ENCODE data around the gene SGTA.
"Not testable (repeated sequence)": the region's sequence is repeated elsewhere in the genome, so short reads cannot be mapped to it uniquely, and the experiment has no call there.

The SGTA gene

DNA sequence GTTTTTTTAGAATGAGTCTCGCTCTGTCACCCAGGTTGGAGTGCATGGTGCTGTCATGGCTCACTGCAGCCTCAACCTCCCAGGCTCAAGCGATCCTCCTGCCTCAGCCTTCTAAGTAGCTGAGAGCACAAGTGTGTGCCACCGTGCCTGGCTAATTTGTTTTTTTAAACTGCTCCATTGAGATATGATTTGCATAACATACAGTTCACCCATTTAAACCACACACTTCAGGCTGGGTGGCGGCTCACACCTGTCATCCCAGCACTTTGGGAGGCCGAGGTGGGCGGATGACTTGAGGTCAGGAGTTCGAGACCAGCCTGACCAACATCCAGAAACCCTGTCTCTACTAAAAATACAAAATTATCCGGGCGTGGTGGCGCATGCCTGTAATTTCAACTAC lies 9.6 kb upstream of the SGTA start:
- not testable (repeated sequence) for DNase-seq (ENCODE audit: low read depth)

DNA sequence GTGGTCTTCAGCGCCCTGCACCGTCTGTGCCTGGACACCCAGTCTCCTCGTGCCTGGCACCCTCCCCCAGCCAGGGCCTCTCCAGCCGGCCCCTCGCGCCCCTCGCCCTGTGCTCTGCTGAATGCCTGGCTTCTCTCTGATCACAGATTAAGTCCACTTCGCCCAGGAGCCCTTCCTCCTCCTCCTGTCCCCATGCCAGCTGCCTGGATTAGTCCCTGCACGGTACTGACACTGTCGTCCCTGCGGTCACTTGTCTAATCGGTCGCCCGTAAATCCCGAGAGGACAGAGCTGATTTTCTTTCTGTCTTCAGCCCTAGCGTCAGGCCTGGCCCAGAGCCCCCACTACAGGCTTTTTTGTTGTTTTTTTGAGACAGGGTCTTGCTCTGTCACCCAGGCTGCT lies 8.8 kb upstream of the SGTA start:
- DNase-seq (ENCODE audit: low read depth), result no peak

DNA sequence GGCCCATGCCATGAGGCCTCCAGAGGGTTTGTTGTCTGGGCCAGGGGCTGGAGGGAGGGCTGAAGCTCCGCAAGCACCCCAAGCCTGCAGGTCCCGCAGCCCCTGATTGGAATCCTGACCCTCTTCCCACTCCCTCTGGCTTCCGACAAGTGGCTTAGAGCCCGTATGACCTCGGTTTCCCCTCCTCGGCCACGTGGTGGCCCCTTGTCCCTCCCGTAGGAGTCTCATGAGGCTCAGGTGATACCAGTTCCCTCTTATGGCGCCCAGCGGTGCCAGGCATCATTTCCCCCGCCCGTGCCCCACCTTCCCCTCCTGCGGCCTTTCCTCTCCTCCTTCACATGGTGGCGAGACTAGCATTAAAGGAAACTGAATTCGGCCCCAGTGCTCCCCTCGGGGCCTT lies 8.4 kb upstream of the SGTA start:
- no peak for DNase-seq (ENCODE audit: low read depth)

DNA sequence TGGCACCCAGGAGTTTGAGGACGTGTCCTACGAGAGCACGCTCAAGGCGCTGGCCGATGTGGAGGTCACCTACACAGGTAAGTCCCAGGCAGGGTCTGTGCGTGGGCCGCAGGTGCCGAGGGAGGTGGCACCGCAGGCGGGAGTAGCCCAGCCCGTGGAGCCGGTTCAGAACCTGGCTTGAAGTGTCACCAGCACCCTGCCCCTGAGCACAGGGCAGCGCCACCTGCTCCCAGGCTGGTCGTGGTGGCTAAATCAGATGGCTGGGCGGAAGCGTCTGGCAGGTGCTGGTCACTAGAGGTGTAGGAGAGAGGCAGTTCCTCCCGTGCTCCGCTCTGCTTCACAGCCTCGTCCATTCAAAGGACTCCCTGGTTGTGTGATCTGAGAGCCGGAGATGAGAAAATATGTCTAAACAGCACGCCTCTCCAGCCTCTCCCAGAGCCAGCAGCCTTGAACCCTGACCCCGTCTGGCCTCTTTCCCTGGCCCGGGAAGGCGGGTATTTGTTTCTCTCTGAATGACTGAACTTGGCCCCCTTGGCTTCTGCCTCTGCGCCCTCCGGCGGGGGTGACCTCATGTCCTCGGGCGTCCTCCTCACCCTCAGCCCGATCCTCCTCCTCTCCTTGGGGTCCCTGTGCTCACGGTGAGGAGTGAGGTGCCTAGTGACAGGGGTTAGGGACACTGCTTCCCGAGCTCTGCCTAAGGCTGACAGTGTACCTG lies 7.6 kb upstream of the SGTA start:
- DNase-seq (ENCODE audit: low read depth), result no peak

DNA sequence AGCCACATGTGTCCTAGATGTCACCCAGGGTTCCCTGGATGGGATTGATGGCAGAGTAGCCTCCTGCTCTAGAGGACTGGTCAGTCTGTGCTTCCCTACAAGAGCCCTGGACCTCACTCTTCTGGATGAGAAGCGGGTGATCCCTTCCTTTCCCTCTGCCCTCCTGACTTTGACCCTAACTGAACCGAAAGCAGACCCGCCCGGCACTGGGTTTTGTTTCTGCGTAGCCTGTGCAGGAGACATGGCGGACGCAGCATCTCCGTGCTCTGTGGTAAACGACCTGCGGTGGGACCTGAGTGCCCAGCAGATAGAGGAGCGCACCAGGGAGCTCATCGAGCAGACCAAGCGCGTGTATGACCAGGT lies 7.1 kb upstream of the SGTA start:
- DNase-seq (ENCODE audit: low read depth), result no peak

DNA sequence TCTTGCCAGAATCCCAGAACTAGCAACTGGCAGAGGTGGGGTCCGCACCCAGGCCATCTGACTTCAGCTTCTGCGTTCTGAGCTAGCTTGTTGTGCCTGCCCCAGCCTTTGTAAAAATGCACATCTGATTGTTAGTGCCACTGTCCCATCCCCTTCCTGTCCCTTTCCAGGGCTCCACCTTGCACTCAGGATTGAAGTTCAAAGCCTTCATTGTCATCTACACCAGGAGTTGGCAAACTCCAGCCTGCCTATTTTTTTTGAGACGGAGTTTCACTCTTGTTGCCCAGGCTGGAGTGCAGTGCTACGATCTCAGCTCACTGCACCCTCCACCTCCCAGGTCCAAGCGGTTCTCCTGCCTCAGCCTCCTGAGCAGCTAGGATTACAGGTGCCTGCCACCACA lies 5.2 kb upstream of the SGTA start:
- DNase-seq (ENCODE audit: low read depth), result no peak

DNA sequence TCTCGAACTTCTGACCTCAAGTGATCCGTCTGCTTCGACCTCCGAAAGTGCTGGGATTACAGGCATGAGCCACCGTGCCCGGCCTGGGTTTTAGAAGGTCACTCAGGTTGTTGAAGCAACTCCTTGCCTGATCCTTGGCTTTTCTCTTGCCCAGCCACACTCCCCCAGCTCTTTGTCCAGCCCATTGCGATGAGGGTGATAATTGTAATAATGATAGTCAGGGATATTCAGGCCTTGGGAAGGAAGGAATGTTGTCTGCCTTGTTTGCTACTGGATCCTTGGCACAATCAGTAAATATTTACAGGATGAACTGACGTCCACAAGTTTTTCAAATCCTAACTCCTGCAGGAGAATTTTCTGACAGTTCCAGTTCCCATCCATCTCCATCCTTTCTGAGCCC lies 4.0 kb upstream of the SGTA start:
- no peak for DNase-seq (ENCODE audit: low read depth)

DNA sequence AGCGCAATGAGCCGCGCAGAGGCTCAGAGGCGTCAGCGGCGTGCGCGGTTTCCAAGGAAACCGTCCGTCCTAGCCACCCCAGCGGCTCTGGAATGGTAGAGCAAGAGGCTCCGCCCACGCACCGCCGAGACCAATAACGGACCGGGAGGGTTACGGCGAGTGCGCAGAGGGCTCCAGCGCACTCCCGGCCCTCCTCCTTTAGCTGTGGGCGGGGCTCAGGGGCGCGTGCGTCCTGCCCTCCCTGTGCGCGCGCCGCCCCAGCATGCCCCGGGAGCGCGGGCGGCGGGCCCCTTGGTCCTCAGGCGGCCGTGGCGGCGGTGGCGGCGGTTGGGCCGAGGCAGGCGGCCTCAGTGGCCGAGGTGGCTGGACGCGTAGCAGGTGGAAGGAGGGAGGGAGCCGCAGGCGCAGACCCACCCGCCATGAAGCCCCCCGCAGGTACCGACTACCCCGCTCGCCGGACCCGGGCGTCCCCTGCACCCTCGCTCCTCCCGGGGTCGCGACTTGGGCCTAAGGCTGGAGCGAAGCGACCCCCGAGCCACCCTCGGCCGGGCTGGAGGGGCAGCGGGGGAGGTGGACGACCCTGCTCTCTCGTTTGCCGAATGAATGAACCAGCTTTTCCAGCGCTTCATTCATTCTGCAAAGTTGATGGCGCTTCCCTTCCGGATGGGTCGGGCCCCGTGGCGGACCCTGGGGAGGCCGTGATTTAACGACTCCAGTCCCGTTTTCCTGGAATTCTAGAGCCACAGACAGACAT lies 2.3 kb upstream of the SGTA start, which contains the start of gene THOP1:
TSS of gene THOP1 (plus strand) at position 260 of the 754 bp plus-strand sequence. CDS start at position 420, 160 bp downstream.
- peak; percentile 98 for DNase-seq (ENCODE audit: low read depth)

DNA sequence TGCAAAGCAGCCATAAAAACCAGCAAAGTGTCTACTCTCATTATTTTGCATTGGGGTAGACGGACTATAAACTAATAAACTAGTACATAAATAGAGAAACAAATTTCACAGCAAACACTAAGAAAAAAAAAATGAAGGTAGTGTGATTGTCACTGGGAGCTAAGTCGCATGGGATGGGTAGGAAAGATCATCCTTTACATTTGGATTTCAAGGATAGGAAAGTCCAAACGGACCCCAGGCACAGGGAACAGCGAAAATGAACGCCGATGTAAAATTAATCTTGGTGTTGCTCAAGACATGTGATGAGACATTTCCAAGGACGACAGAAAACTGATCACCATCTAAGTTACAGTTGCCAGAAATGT lies 690 bp upstream of the SGTA start:
- no peak for DNase-seq (ENCODE audit: low read depth)

DNA sequence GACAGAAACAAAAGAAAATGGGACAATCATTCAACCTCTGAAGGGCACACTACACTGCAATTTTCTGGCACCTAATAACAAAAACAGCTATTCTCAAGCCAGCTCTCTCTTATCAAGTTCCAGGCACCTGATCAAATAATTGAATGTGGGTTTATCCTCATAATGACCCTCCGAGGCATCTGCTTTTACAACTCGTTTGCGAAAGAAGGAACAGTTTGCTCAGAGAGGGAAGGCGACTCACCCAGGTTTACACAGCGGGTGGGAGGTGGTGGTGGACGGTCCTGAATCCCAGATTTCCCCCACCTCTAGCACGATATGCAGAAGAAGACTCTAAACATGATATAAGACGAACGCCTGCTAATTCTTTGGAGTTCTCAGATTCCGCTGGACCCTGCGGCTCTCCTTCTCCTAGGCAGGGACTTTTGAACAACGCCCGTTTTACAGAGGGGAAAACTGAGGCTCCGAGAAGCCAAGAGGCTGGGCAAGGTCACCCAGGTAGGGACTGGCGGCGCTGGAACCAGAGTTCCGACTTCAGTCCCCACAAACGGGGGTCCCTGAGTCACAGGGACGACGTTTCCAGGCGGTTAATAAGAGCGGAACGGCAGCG lies 641 bp downstream of the SGTA start:
- no peak for DNase-seq (ENCODE audit: low read depth)

DNA sequence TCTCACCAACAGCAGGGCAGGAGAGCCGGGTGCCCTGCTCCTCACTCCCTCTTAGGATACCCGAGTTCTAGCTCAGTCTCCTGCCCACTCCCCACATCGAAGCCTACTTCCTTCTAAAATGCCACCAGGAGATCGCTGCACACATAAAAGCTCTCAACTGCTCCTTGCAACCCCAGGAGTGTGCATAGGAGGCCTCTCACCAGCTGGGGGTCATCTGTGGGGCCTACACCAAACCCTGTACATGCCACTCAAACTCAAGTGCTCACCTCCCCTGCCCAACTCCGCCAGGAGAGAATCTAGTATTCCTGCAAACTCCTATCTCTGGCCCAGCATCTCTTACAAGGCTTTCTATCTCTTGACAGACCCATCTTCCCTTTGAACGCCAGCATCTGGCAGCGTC lies 2.8 kb downstream of the SGTA start:
- DNase-seq (ENCODE audit: low read depth), result no peak

DNA sequence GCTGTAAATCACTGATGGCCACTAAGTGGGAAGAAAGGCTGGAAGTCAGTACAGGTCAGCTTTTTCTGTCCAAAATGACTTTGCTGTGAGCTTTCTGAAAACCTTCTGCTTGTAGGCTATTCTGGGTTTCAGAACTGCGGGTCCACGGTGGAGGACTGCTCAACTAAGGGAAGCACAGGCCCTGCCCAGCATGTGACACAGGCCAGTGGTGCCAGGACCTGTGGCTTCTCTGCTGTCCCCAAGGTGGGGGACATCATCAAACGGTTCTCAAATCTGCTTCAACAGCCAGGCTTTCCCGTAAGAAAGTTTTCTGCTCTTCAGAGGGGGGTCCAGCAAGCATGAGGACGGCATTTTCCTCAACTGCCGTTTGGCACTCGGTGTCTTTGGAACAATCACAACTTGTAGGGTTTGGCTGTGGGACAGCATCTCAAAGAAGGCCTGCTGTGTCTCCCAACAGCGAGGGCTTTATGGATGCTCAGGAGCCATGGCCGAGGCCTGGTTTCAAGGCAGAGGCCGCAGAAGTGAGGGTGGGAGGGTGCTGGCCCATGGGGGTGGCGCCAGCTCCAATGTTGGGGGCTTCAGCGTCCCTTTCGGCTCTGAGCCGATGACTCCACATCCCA lies 3.8 kb downstream of the SGTA start:
- DNase-seq (ENCODE audit: low read depth), result no peak

DNA sequence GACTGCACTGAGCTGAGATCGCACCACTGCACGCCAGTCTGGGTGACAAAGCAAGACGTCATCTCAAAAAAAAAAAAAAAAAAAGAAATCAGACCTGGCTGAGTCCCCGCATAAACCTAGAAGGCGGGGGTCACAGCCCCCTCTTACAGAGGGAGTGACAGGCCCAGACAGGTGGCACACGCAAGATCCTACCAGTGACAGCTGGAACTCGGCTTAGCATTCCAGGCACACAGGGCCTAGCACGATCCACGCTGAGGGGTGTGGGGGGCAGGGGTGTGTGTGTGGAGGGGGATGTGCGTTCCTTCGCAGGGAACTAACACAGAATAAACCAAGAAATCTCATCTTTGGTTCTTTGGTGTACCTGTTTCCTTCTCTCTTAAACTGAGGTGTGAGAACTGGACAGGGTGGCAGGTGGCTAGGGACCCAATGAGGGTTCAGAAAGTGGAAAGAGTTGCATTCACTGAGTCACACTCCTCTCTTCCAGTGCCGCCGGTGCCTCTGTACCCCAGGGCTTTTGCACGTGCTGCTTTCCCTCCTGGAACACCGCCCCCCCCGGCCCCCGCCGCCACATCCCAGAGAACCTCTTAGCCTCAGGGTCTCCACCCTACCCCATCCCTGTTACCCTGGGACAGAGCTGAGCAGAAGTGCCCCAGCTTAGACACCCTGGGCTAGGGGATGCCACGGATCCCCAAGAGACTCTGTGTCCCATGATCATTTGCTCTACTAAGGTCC lies 5.0 kb downstream of the SGTA start:
- DNase-seq (ENCODE audit: low read depth), result no peak

DNA sequence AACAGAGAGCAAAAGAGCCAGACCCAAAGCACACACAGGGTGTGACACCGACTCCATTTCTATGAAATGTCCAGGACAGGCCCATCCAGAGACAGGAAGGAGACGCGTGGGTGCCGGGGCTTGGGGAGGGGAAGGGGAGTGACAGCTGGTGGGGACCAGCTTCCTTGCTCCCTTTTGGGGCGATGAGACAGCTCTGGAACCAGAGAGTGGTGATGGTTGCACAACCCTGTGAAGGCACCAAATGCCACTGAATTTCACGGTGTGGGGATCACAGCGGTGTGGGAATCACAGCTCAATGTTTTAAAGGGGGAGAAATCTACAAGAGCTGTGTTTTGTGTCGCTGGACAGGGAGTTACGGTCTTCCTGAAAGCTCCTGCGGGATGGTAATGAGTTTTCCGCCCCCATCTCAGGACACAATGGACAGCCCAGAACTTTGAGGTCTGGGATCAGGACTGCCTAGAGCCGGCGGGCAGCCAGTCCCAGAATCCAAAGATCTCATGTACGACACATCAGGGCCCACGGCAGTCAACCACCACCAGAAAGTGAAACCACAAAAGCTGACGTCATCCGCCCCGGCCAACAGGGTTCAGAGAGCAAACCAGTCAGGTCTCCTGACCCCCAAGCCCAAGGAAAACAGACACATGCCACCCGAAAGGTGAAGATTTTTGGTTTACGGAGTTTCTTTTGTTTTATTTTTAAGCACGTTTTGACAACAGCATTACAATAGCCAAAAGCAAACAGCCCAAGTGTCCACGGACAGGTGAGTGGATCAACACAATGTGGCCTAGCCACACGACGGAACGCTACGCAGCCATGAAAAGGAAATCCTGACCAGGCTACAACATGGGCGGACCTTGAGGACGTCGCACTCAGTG lies 7.3 kb downstream of the SGTA start:
- DNase-seq (ENCODE audit: low read depth), result no peak

DNA sequence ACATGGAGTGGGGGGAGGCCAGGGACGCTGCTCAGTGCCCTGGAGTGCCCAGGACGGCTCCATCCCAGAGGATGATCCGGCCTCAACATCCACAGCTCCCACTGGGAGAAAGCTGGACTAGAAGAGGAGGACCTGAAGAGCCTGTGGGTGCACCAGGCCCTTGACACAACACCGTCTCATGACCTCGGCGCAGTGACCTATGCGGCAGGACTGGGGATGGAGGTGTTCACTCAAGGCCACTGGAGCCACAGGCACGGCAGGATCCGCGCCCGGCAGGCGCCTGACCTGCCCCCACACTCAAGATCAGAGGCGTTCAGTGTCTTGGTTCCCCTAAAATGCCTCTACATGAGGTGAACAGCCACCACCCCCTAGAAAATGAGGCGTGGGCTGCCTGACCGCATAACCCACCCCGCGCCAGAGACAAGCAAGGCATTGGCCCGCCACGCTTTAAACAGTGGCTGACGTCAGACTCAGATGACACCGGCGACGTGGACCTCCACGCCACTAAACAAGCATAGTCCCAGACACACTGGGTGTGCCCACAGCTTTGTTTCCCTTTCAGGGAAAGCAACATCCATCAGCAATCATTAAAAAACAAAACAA lies 8.0 kb downstream of the SGTA start:
- DNase-seq (ENCODE audit: low read depth), result no peak

DNA sequence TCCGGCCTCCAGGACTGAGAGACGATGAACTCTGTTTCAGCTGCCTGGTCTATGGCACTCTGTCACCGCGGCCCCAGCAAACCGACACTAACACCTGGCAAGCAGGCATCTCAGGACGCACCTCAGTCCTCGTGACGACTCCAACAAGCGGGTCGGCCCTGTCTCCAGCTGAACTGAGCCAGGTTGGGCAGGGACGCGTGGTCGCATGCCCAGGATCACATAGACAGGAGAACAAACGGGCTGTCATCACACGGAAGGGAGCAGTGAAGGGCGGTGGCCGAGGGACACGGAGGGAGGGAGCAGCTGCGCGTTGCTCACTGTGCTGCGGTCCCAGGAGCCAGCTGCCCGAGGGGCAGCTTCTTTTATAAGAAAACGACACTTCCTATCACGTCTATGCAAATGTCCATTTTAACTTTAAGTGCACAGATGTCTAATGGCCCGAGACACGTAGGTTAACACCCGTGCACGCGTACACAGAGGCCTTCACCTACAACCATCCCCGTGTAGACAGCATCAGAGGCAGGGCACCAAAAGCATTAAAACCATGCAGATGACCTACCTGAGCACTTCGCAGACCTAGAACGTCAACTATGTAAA lies 8.9 kb downstream of the SGTA start:
- DNase-seq (ENCODE audit: low read depth), result no peak

DNA sequence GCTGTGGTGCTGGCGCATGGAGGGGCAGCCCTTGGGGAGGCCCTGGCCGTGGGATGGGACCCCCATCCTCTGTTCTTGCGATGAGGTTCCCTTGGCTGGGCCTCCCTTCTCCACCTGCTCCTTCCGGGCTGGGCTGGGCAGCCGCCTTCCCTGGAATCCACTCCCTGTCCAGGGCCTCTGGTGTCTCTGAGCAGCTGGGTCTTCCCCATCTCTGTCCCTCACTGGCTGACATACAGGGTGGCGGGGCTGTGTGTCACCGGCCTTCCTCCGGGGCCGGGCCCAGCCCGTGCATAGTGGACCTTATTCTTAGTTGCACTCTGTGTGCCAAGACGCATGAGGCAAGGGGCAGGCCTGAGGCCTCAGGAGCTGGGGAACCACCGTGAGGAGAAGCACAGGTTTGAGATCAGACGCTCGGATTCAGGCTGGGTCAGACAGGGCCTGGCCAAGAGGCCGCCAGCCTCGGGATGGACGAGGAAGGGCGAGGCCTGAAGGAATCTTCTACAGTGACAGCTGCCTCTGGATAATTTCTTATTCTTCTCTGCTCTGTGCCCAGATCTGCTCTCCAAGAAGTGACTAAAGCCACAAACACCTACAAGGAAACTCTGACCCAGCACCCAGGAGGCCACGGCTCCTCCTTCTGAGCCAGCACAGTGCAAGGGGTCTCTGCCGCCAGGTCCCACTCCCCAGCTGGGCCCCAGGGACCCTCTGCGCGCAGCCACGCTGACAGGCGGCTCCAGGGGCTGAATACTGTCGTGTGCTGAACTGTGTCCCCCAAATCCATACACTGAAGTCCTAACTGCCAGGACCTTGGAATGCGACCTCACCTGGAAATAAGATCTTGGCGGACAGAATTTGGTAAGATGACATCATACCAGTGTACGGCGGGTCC lies 11.0 kb downstream of the SGTA start:
- no peak for DNase-seq (ENCODE audit: low read depth)

DNA sequence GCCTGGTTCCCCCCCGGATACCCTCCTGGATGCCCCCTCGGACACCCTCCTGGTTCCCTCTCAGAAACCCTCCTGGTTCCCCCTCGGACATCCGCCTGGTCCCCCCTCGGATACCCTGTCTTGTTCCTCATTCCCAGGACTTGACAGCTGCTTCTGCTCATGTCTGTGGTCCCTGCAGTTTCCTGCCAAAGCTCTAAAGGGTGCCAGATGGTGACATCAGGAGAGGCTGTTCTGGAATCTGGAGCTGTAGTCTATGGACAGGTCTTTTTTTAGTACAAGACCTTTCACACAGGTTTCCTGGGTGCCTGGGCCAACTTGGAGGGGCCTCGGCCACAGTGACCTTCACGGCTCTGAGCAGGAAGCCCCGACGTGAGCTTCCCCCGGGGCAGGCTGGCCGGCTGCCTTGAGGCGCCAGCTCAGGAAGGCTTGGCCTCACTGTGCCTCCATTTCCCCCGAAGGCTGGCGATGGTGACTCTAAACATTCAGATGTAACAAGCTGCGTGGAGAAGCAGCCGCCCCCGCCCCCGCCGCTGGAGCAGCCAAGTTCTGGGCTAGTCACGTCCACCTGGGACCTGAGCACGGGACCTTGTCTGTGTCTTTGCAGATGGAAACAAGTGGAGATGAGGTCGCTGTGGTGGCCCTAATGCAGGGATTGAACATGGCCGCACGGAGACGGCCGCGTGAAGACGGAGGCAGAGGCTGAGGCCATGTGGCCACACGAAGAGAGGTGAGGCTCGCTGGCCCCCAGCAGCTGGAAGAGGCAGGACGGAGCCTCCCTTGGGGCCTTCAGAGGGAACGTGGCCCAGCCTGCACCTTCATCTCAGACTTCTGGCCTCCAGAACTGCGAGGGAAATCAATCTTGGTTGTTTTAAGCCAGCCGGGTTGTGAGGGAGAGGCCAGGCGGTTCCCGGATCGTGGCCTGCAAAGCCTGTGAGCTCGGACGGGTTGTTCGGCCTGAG lies 12.7 kb downstream of the SGTA start:
- DNase-seq (ENCODE audit: low read depth), result peak; percentile 53

Measured in fibroblast of gingiva (primary cell).